HL-60/S4 (cell line): Measurements from ENCODE around the gene MBL2.

ENCODE experiments used
- in situ Hi-C: fragments of 300-500 bp; cut with MboI; formaldehyde crosslinking; loops from 2 replicates; pipeline ENCODE4 v1.14.3; 2022; ENCODE audit warnings: low sequenced_read_pairs

MBL2 gene

GRCh38 chr10:52774600-52775106 lies 2.1 kb upstream of the MBL2 start:
- in situ Hi-C loops: loop anchor here (25.0 kb wide), 1 partner anchor 137 kb away; no protein-coding TSS in a partner anchor

- in situ Hi-C loops: no loop called here
Observed at GRCh38 chr10:52774182-52774581, 1.6 kb upstream of the MBL2 start.

GRCh38 chr10:52771534-52772445 lies 794 bp downstream of the MBL2 start:
- in situ Hi-C loops: no loop called here

GRCh38 chr10:52770904-52771303 lies 1.7 kb downstream of the MBL2 start:
- in situ Hi-C loops: no loop called here

GRCh38 chr10:52769966-52770365 lies 2.6 kb downstream of the MBL2 start:
- in situ Hi-C loops: no loop called here

- in situ Hi-C loops: no loop called here
Observed at GRCh38 chr10:52768001-52768532, 4.5 kb downstream of the MBL2 start.

- in situ Hi-C loops: no loop called here
Observed at GRCh38 chr10:52762088-52762487, 10.5 kb downstream of the MBL2 start.

- in situ Hi-C loops: no loop called here
Observed at GRCh38 chr10:52759154-52759553, 13.4 kb downstream of the MBL2 start.

GRCh38 chr10:52758406-52758805 lies 14.2 kb downstream of the MBL2 start:
- in situ Hi-C loops: no loop called here

- in situ Hi-C loops: no loop called here
Observed at GRCh38 chr10:52757773-52758172, 14.8 kb downstream of the MBL2 start.

- in situ Hi-C loops: no loop called here
Observed at GRCh38 chr10:52756966-52757365, 15.6 kb downstream of the MBL2 start.

- in situ Hi-C loops: no loop called here
Observed at GRCh38 chr10:52756295-52756694, 16.3 kb downstream of the MBL2 start.

- in situ Hi-C loops: no loop called here
Observed at GRCh38 chr10:52755297-52756062, 17.1 kb downstream of the MBL2 start.

GRCh38 chr10:52752801-52753445 lies 19.7 kb downstream of the MBL2 start:
- in situ Hi-C loops: no loop called here

- in situ Hi-C loops: no loop called here
Observed at GRCh38 chr10:52752261-52752660, 20.3 kb downstream of the MBL2 start.

GRCh38 chr10:52751337-52751736 lies 21.2 kb downstream of the MBL2 start:
- in situ Hi-C loops: no loop called here

- in situ Hi-C loops: no loop called here
Observed at GRCh38 chr10:52750629-52751028, 22.0 kb downstream of the MBL2 start.

- in situ Hi-C loops: no loop called here
Observed at GRCh38 chr10:52747694-52748093, 24.9 kb downstream of the MBL2 start.

GRCh38 chr10:52746169-52746568 lies 26.4 kb downstream of the MBL2 start:
- in situ Hi-C loops: no loop called here

GRCh38 chr10:52744057-52744805 lies 28.4 kb downstream of the MBL2 start:
- in situ Hi-C loops: no loop called here
